HG02981 (cell line): ENCODE data around the gene RBM10.
"Not testable (repeated sequence)": the region's sequence is repeated elsewhere in the genome, so short reads cannot be mapped to it uniquely, and the experiment has no call there.

ENCODE experiments used
- ATAC-seq: cut with Tn5 transposase; IDR thresholded peaks from one replicate; pipeline ENCODE4 v1.9.1; 2021; ENCODE audit warnings: mild to moderate bottlenecking, moderate library complexity; ENCODE audit not compliant: unreplicated experiment

RBM10 gene

GRCh38 chrX:47144626-47145394 is at the start of gene RBM10, which contains the start of gene NDUFB11:
TSS of gene RBM10 (plus strand) at chrX:47145221. CDS start at chrX:47147482, 2,261 bp downstream.
TSS of gene NDUFB11 (minus strand) at chrX:47144702. CDS start at chrX:47144679, 23 bp downstream.
- ATAC-seq, result peak; percentile 91

GRCh38 chrX:47097018-47097417 is 48.0 kb upstream of the RBM10 start:
- ATAC-seq, result no peak

- no peak for ATAC-seq
Observed at GRCh38 chrX:47098338-47099094, 46.5 kb upstream of the RBM10 start.

GRCh38 chrX:47101206-47101605 is 43.8 kb upstream of the RBM10 start:
- ATAC-seq, result no peak

- ATAC-seq, result not testable (repeated sequence)
Observed at GRCh38 chrX:47110936-47111615, 33.9 kb upstream of the RBM10 start.

- no peak for ATAC-seq
Observed at GRCh38 chrX:47112316-47112954, 32.6 kb upstream of the RBM10 start.

- ATAC-seq, result not testable (repeated sequence)
Observed at GRCh38 chrX:47116551-47117110, 28.4 kb upstream of the RBM10 start.

- ATAC-seq, result not testable (repeated sequence)
Observed at GRCh38 chrX:47124466-47124865, 20.6 kb upstream of the RBM10 start.

- ATAC-seq, result peak; percentile 98
Observed at GRCh38 chrX:47129157-47129898, 15.7 kb upstream of the RBM10 start.

GRCh38 chrX:47129899-47130358 is 15.1 kb upstream of the RBM10 start:
- ATAC-seq, result no peak

GRCh38 chrX:47133493-47133892 is 11.5 kb upstream of the RBM10 start:
- no peak for ATAC-seq

- not testable (repeated sequence) for ATAC-seq
Observed at GRCh38 chrX:47135650-47136049, 9.4 kb upstream of the RBM10 start.

GRCh38 chrX:47138171-47138570 is 6.8 kb upstream of the RBM10 start:
- no peak for ATAC-seq

GRCh38 chrX:47143894-47144625 is 961 bp upstream of the RBM10 start:
- ATAC-seq, result no peak

GRCh38 chrX:47145395-47146120 is 537 bp downstream of the RBM10 start:
- ATAC-seq, result peak; percentile 10

- no peak for ATAC-seq
Observed at GRCh38 chrX:47146121-47146935, 1.3 kb downstream of the RBM10 start.
